K562 (cell line): Measurements from ENCODE around the gene SEC14L2. TPM values are rescaled to one million over a fixed set of nuclear protein-coding genes. Genes with fewer than 3 reads are reported as not detected.
A peak's percentile ranks its signal among the peaks of the same experiment; 100 is the strongest.

ENCODE experiments used
- ARID3B ChIP-seq: fragments of 250-450 bp; sonication (Bioruptor Pico); IDR thresholded peaks from 2 replicates; pipeline ENCODE4 v1.4.0; 2020; ENCODE audit warnings: borderline replicate concordance
- CBFA2T3 ChIP-seq: fragments of 450-650 bp; IDR thresholded peaks from 2 replicates; pipeline ENCODE4 v1.6.1; 2017
- CBX3 ChIP-seq, 2 experiments: IDR thresholded peaks; 1 replicate in 1 of 2; 2 replicates in 1 of 2; pipeline ENCODE4 v1.6.1; 2012; ENCODE audit warnings: inconsistent platforms in 2 of 2, low read length in 2 of 2, borderline replicate concordance in 1 of 2, control low read depth in 1 of 2
- CC2D1A ChIP-seq: fragments of 450-650 bp; IDR thresholded peaks from 2 replicates; pipeline ENCODE4 v1.6.1; 2017; ENCODE audit warnings: mild to moderate bottlenecking
- CREB3 ChIP-seq: fragments of 450-650 bp; conservative IDR thresholded peaks from 2 replicates; pipeline ENCODE4 v1.6.1; 2016; ENCODE audit warnings: missing genetic modification characterization, low read depth, mild to moderate bottlenecking, missing compliant biosample characterization, moderate library complexity
- EP300 ChIP-seq: IDR thresholded peaks from 2 replicates; pipeline ENCODE4 v1.6.1; 2012; ENCODE audit warnings: low read length, improper control_type of control experiment
- EP400 ChIP-seq: fragments of 450-650 bp; IDR thresholded peaks from 2 replicates; pipeline ENCODE4 v1.6.1; 2017; ENCODE audit warnings: antibody characterized with exemption, mild to moderate bottlenecking, moderate library complexity
- HOXB6 ChIP-seq: fragments of 250-450 bp; sonication (Bioruptor Pico); IDR thresholded peaks from 2 replicates; pipeline ENCODE4 v1.5.1; 2022; ENCODE audit warnings: mild to moderate bottlenecking, borderline replicate concordance
- JUN ChIP-seq, 2 experiments: sonication (generic) in 1 of 2; formaldehyde crosslinking in 1 of 2; IDR thresholded peaks; 2 replicates each; pipeline versions ENCODE4 v1.6.1 to v1.8.0; 2012 to 2022; ENCODE audit warnings: borderline replicate concordance in 2 of 2, mild to moderate bottlenecking in 2 of 2, improper control_type of control experiment in 1 of 2, low read depth in 1 of 2, low read length in 1 of 2, missing genetic modification reagents in 1 of 2
- PKNOX1 ChIP-seq: fragments of 450-650 bp; IDR thresholded peaks from 2 replicates; pipeline ENCODE4 v1.6.1; 2016
- POLR3A ChIP-seq: IDR thresholded peaks from 2 replicates; pipeline ENCODE4 v1.6.1; 2011; ENCODE audit warnings: borderline replicate concordance, mild to moderate bottlenecking, moderate library complexity; ENCODE audit not compliant: insufficient read length, insufficient read depth; ENCODE audit errors: extremely low read depth
- SAFB2 ChIP-seq: fragments of 200-400 bp; formaldehyde crosslinking; IDR thresholded peaks from 2 replicates; pipeline ENCODE4 v1.6.1; 2018; ENCODE audit warnings: borderline replicate concordance, low read length, low read depth, moderate library complexity; ENCODE audit not compliant: severe bottlenecking
- THAP12 ChIP-seq: fragments of 250-450 bp; sonication (Bioruptor Pico); IDR thresholded peaks from 2 replicates; pipeline ENCODE4 v1.9.0; 2021; ENCODE audit warnings: mild to moderate bottlenecking, inconsistent platforms
- THRA ChIP-seq: fragments of 450-650 bp; IDR thresholded peaks from 2 replicates; pipeline ENCODE4 v1.6.1; 2017; ENCODE audit warnings: mild to moderate bottlenecking, moderate library complexity
- ZC3H8 ChIP-seq: fragments of 450-650 bp; IDR thresholded peaks from 2 replicates; pipeline ENCODE4 v1.6.1; 2017
- ZNF280B ChIP-seq: fragments of 250-450 bp; sonication (Bioruptor Pico); IDR thresholded peaks from 2 replicates; pipeline ENCODE4 v1.5.1; 2021; ENCODE audit warnings: mild to moderate bottlenecking
- ZNF76 ChIP-seq: fragments of 250-450 bp; sonication (Bioruptor Pico); IDR thresholded peaks from 2 replicates; pipeline ENCODE4 v1.4.0; 2020; ENCODE audit warnings: mild to moderate bottlenecking, moderate library complexity, borderline replicate concordance
- polyA plus RNA-seq, 8 experiments: library from polyadenylated mRNA; depleted of rRNA in 4 of 8; stranded (reverse) in 5 of 8; unstranded in 3 of 8; fragments of >200 nt; fragmentation: Nextera tagmentation in 2 of 8; fragmentation: Illumina TruSeq in 1 of 8; extraction: Ambion mirVana in 2 of 8; extraction: Trizol in 1 of 8; gene quantifications; 2 replicates each; pipeline versions ENCODE4 v1.2.1 to v1.2.3, GENCODE V29; 2011 to 2014; ENCODE audit warnings: inconsistent platforms in 1 of 8, missing spikeins in 1 of 8
- total RNA-seq, 7 experiments: library from RNA; depleted of rRNA in 6 of 7; stranded (reverse); fragments of >200 nt in 6 of 7; fragmentation: Illumina TruSeq in 2 of 7; extraction: Trizol in 2 of 7; gene quantifications; 2 replicates each; pipeline versions ENCODE4 v1.2.1 to v1.2.3, GENCODE V29; 2011 to 2021; ENCODE audit warnings: low replicate concordance in 1 of 7

Gene SEC14L2
- total and polyA plus RNA-seq, 9 of the 15 experiments (the other 6 are each of a cell fraction or from before 2014, with no cell fraction given) = 0.03 to 0.17 (median 0.10) TPM

GRCh38 chr22:30390974-30391691 lies 5.7 kb upstream of the SEC14L2 start (continued):
- no peak for TF ChIP-seq THAP12 (CRISPR knock-in tag)
- no peak for TF ChIP-seq PKNOX1
- peak in 1 of 2 experiments; percentile 87; a peak in 2 of 3 replicates for TF ChIP-seq CBX3 (IDR thresholded peaks at IDR 0.05; ENCODE audit: borderline replicate concordance in 1 of 2, low read length in 2 of 2)
- no peak for TF ChIP-seq EP300
- TF ChIP-seq CREB3 (tag) = no peak
- no peak for TF ChIP-seq ZC3H8
- TF ChIP-seq EP400 = no peak
- TF ChIP-seq ZNF76 = no peak
- no peak for TF ChIP-seq THRA
- peak; percentile 65; the same call in 1 of the 2 replicates for TF ChIP-seq CC2D1A
- no peak for TF ChIP-seq JUN (IDR thresholded peaks at IDR 0.05; ENCODE audit: borderline replicate concordance, low read depth, low read length)
- TF ChIP-seq JUN (CRISPR knock-in tag; IDR thresholded peaks at IDR 0.05; ENCODE audit: borderline replicate concordance) = no peak
- TF ChIP-seq ZNF280B (CRISPR knock-in tag) = no peak
- TF ChIP-seq CBFA2T3 = no peak
- TF ChIP-seq SAFB2 = no peak
- no peak for TF ChIP-seq HOXB6 (CRISPR knock-in tag)
- TF ChIP-seq POLR3A = no peak
- TF ChIP-seq ARID3B (CRISPR knock-in tag) = no peak
